WTC11 (cell line): Measurements from ENCODE around the gene GABRQ.
"Not testable (repeated sequence)": the region's sequence is repeated elsewhere in the genome, so short reads cannot be mapped to it uniquely, and the experiment has no call there.

Experiments used
- CTCF ChIP-seq: fragments of 200-600 bp; IDR thresholded peaks from 2 replicates; pipeline ENCODE4 v1.8.0; 2022; ENCODE audit warnings: antibody characterized with exemption
- GABPB1 ChIP-seq: sonication (generic); formaldehyde crosslinking; IDR thresholded peaks from 2 replicates; pipeline ENCODE4 v1.8.1; 2023; ENCODE audit warnings: mild to moderate bottlenecking, missing genetic modification reagents
- USF1 ChIP-seq: sonication (generic); formaldehyde crosslinking; IDR thresholded peaks from 2 replicates; pipeline ENCODE4 v1.8.0; 2022; ENCODE audit warnings: mild to moderate bottlenecking, missing genetic modification reagents

- not testable (repeated sequence) for TF ChIP-seq USF1 (CRISPR knock-in tag); CTCF; GABPB1 (CRISPR knock-in tag)
Observed at GRCh38 chrX:152697952-152698931, 60.5 kb downstream of the GABRQ start, which contains the start of gene MAGEA3.
